Upper lobe of right lung (tissue), 1 donor: ENCODE results near the gene SAG. TPM values are rescaled to one million over a fixed set of nuclear protein-coding genes. Genes with fewer than 3 reads are reported as not detected.

Experiments used
- ATAC-seq: fragments of 200-7000 bp; cut with Tn5 transposase; one replicate; pipeline ENCODE4 v1.9.1; 2020; ENCODE audit warnings: mild to moderate bottlenecking, moderate library complexity
- DNase-seq: peaks from one replicate; pipeline ENCODE4 v3.0.0-alpha.2; 2020
- H3K27ac ChIP-seq: fragments of 200-600 bp; one replicate; pipeline ENCODE4 v1.8.0; 2022
- H3K27me3 ChIP-seq: fragments of 200-600 bp; one replicate; pipeline ENCODE4 v1.8.0; 2022; ENCODE audit warnings: mild to moderate bottlenecking
- H3K36me3 ChIP-seq: fragments of 200-600 bp; one replicate; pipeline ENCODE4 v1.8.0; 2022
- H3K4me1 ChIP-seq: fragments of 200-600 bp; one replicate; pipeline ENCODE4 v1.8.0; 2022
- H3K4me3 ChIP-seq: fragments of 200-600 bp; one replicate; pipeline ENCODE4 v1.8.0; 2022; ENCODE audit warnings: mild to moderate bottlenecking
- H3K9me3 ChIP-seq: fragments of 200-600 bp; one replicate; pipeline ENCODE4 v1.8.0; 2022
- CTCF ChIP-seq: fragments of 200-600 bp; IDR thresholded peaks from one replicate; pipeline ENCODE4 v1.8.0; 2022; ENCODE audit warnings: antibody characterized with exemption
- intact Hi-C: fragments of 100-400 bp; cut with DNase I; formaldehyde crosslinking; loops from one replicate; pipeline ENCODE4 v1.11.0; 2022
- total RNA-seq: library from RNA; stranded (reverse); fragmentation: NEBNext Ultra II Directional; extraction: Animal tissue kit (Norgen Biotek cat#: 25700); gene quantifications from one replicate; pipeline ENCODE4 v1.2.1, GENCODE V29; 2021
- donor health status: DM: no; HTN: yes; CAD: no; lungs with severe emphysema.

Gene SAG
- total RNA-seq, 1 donor from 2014 or later = not detected

DNA sequence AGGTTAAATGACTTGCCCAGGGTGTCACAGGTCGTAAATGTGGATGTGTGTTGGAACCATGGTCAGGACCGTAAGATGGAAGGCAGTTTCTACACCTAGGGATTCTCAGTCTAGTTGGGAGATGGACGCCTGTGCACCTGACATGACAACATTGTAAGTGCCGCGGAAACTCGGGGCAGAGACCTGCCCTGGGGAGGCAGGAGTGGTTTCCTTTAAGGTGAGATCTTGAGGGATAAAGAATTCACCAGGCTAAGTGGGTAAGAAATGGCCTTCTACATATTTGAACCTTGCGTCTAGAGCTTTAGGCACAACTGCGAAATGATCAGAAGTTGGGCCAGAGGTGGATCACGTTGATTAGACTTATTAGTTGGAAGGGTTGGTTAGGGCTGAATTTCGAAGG lies 48.3 kb downstream of the SAG start:
- Histone ChIP-seq H3K4me1 (peaks cover 17% of the 10 kb centered on the region), H3K27me3 (no peaks in the 10 kb centered on the region), H3K4me3 (peak overlapping the region; percentile 68), H3K36me3 (no peaks in the 10 kb centered on the region), H3K27ac (no peak overlapping the region), H3K9me3 (no peaks in the 10 kb centered on the region)
- DNase-seq (peak; percentile 9), ATAC-seq (no peak)
- no peak for TF ChIP-seq CTCF
- intact Hi-C loops = loop anchor here (10.0 kb wide), 1 partner anchor 89 kb away; no protein-coding TSS in a partner anchor

DNA sequence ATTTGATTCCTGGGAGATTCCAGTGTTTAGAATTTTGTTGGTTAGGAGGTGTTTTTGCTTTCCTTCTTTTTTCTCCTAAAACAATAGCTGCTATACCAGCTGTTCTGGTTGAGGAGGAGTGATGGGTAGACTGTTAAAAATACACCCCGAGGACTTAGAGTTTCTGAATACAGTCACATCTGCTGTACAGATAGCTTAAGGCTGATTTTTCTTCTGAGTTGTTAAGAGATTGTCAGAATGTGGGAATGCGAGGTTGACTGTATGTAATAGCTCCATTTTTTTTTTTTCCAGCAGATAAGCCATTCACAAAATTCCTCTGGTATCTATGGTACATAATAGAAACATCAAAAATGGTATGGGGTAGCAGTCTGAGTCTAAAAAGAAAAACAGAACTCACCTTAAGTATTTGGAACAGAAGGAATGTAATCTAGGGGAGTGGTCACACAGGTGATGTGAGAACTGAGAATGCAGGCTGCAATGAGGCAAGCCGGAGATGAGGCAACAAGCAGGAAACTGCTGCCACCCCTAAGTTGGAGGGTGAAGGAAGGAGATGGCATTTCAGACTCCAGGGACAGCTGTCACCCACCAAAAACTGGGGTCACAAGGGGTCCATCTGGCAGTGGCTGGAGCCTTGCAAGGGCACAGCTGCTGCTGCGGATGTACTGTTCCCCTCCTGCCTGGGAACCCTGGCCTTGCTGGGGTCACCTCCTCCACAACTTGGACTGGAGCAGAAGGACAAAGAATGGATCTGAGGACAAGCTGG lies 49.1 kb downstream of the SAG start:
- ATAC-seq = peak; percentile 34
- H3K36me3 ChIP-seq = no peaks in the 10 kb centered on the region
- no peaks in the 10 kb centered on the region for H3K9me3 ChIP-seq
- no peak for TF ChIP-seq CTCF
- peaks cover 17% of the 10 kb centered on the region for H3K4me1 ChIP-seq
- H3K27ac ChIP-seq = no peak overlapping the region
- no peak overlapping the region for H3K4me3 ChIP-seq
- intact Hi-C loops = loop anchor here (10.0 kb wide), 1 partner anchor 88 kb away; no protein-coding TSS in a partner anchor
- H3K27me3 ChIP-seq = no peaks in the 10 kb centered on the region
- peak; percentile 52 for DNase-seq

GRCh38 chr2:233358335-233358734 lies 50.7 kb downstream of the SAG start:
- Histone ChIP-seq H3K4me1 (peaks cover 16% of the 10 kb centered on the region), H3K27ac (peak overlapping the region; percentile 13), H3K27me3 (no peaks in the 10 kb centered on the region), H3K4me3 (no peak overlapping the region), H3K36me3 (no peaks in the 10 kb centered on the region), H3K9me3 (no peaks in the 10 kb centered on the region)
- ATAC-seq (no peak), DNase-seq (no peak)
- no peak for TF ChIP-seq CTCF
- intact Hi-C loops = loop anchor here (10.0 kb wide), 1 partner anchor 86 kb away; no protein-coding TSS in a partner anchor

- DNase-seq = no peak
Observed at GRCh38 chr2:233358947-233359346, 51.3 kb downstream of the SAG start.

DNA sequence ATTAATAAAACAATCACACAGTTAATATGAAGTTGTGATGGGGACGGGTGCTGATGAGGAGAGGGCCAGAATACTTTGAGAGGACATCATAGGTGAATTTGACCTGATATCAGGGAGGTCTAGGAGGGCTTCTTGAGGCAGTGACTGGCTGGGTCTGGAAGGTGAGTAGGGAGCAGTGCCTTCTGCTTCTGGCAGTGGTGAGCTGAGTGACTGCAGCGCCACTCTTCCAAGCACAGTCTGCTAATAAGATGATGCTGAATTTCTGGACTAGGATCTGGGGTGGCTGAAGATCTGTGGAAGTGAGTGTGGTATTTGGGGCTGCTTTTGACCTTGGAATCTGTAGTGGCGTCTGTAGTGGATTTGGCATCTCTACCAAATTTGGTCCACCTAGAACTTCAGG lies 52.2 kb downstream of the SAG start:
- DNase-seq (no peak), ATAC-seq (no peak)
- intact Hi-C loops = loop anchor here (10.0 kb wide), 1 partner anchor 85 kb away; no protein-coding TSS in a partner anchor
- peaks cover 9% of the 10 kb centered on the region for H3K4me1 ChIP-seq
- no peaks in the 10 kb centered on the region for H3K9me3 ChIP-seq
- H3K27ac ChIP-seq = no peak overlapping the region
- TF ChIP-seq CTCF = no peak
- no peaks in the 10 kb centered on the region for H3K27me3 ChIP-seq
- H3K36me3 ChIP-seq = no peaks in the 10 kb centered on the region
- no peak overlapping the region for H3K4me3 ChIP-seq

More at GRCh38 chr2:233358947-233359346, 51.3 kb downstream of the SAG start:
- no peaks in the 10 kb centered on the region for H3K27me3 ChIP-seq
- no peak overlapping the region for H3K4me3 ChIP-seq
- H3K9me3 ChIP-seq = no peaks in the 10 kb centered on the region
- peaks cover 10% of the 10 kb centered on the region for H3K4me1 ChIP-seq
- intact Hi-C loops = loop anchor here (10.0 kb wide), 1 partner anchor 86 kb away; no protein-coding TSS in a partner anchor
- no peak overlapping the region for H3K27ac ChIP-seq
- H3K36me3 ChIP-seq = no peaks in the 10 kb centered on the region
- no peak for ATAC-seq
- no peak for TF ChIP-seq CTCF
